Naive thymus-derived CD4-positive, alpha-beta T cell (primary cell): ENCODE measurements around the gene TBX2. TPM values are rescaled to one million over a fixed set of nuclear protein-coding genes. Genes with fewer than 3 reads are reported as not detected.

Experiments
- ATAC-seq: fragments of 150-1000 bp; cut with Tn5 transposase; 2 replicates; pipeline ENCODE4 v1.10.0; 2021; ENCODE audit warnings: mild to moderate bottlenecking, moderate library complexity
- CTCF ChIA-PET: fragments of 350-600 bp; sonication (Branson Sonifier 250); formaldehyde crosslinking; loops from one replicate; lab custom pipeline; 2021; ENCODE audit warnings: antibody characterized with exemption; lab: Charles Lee
- POLR2A ChIA-PET: fragments of 350-600 bp; sonication (Branson Sonifier 250); formaldehyde crosslinking; loops from one replicate; lab custom pipeline; 2021; ENCODE audit warnings: antibody characterized with exemption, inconsistent platforms; lab: Charles Lee
- DNase-seq, 9 donors: peaks; one replicate each; pipeline versions ENCODE4 v3.0.0 to v3.0.0-alpha.2; 2020 to 2022; ENCODE audit warnings: mixed read lengths in 1 of 9
- H3K27ac ChIP-seq: one replicate; pipeline ENCODE4 v1.7.0; 2013; ENCODE audit warnings: mild to moderate bottlenecking, low read depth, low read length, moderate library complexity
- H3K27me3 ChIP-seq, 2 donors: one replicate each; pipeline ENCODE4 v1.7.0; 2013; ENCODE audit warnings: low read length in 2 of 2, mild to moderate bottlenecking in 2 of 2, moderate library complexity in 2 of 2; ENCODE audit not compliant: control insufficient read depth in 2 of 2, insufficient read depth in 2 of 2
- H3K36me3 ChIP-seq, 3 experiments: 1 replicate in 2 of 3; 2 replicates in 1 of 3; pipeline ENCODE4 v1.7.0; 2013; ENCODE audit warnings: low read length in 3 of 3, mild to moderate bottlenecking in 3 of 3, moderate library complexity in 1 of 3; ENCODE audit not compliant: insufficient read depth in 3 of 3, control insufficient read depth in 2 of 3
- H3K4me1 ChIP-seq, 2 donors: one replicate each; pipeline ENCODE4 v1.7.0; 2013; ENCODE audit warnings: low read length in 2 of 2, mild to moderate bottlenecking in 2 of 2, moderate library complexity in 1 of 2; ENCODE audit not compliant: control insufficient read depth in 2 of 2, insufficient read depth in 2 of 2
- H3K4me3 ChIP-seq: 2 replicates; pipeline ENCODE4 v1.7.0; 2013; ENCODE audit warnings: mild to moderate bottlenecking, low read length
- H3K9me3 ChIP-seq, 3 experiments: 1 replicate in 2 of 3; 2 replicates in 1 of 3; pipeline ENCODE4 v1.7.0; 2013; ENCODE audit warnings: low read length in 3 of 3; ENCODE audit not compliant: control insufficient read depth in 2 of 3
- H3K27ac Mint-ChIP-seq, 9 donors: one replicate each; pipeline ENCODE4 v1.8.0; 2020 to 2022; ENCODE audit warnings: mixed read lengths in 9 of 9, mild to moderate bottlenecking in 8 of 9, moderate library complexity in 5 of 9, inconsistent platforms in 2 of 9
- H3K27me3 Mint-ChIP-seq, 5 donors: one replicate each; pipeline ENCODE4 v1.8.0; 2021 to 2022; ENCODE audit warnings: mixed read lengths in 5 of 5, mild to moderate bottlenecking in 1 of 5
- H3K36me3 Mint-ChIP-seq, 5 donors: one replicate each; pipeline ENCODE4 v1.8.0; 2020 to 2022; ENCODE audit warnings: mixed read lengths in 5 of 5, mild to moderate bottlenecking in 3 of 5, inconsistent platforms in 1 of 5
- H3K4me1 Mint-ChIP-seq, 7 donors: one replicate each; pipeline ENCODE4 v1.8.0; 2020 to 2022; ENCODE audit warnings: mixed read lengths in 7 of 7, mild to moderate bottlenecking in 3 of 7, inconsistent platforms in 1 of 7
- H3K4me3 Mint-ChIP-seq, 10 donors: one replicate each; pipeline ENCODE4 v1.8.0; 2020 to 2022; ENCODE audit warnings: mild to moderate bottlenecking in 10 of 10, mixed read lengths in 10 of 10, moderate library complexity in 6 of 10, inconsistent platforms in 2 of 10
- H3K9me3 Mint-ChIP-seq, 11 donors: one replicate each; pipeline ENCODE4 v1.8.0; 2020 to 2022; ENCODE audit warnings: mixed read lengths in 11 of 11, mild to moderate bottlenecking in 4 of 11, inconsistent platforms in 1 of 11, moderate library complexity in 1 of 11
- intact Hi-C, 2 donors: fragments of 100-400 bp; cut with micrococcal nuclease; formaldehyde crosslinking; loops; one replicate each; pipeline ENCODE4 v1.15.1; 2023
- polyA plus RNA-seq, 2 donors: library from polyadenylated mRNA; unstranded; fragments of 300-500 nt; fragmentation: Illumina TruSeq; gene quantifications; one replicate each; pipeline ENCODE4 v1.2.3, GENCODE V29; 2021
- total RNA-seq, 6 experiments: library from RNA in 5 of 6; stranded (reverse) in 5 of 6; gene quantifications; 1 replicate in 5 of 6; 2 replicates in 1 of 6; pipeline ENCODE4 v1.2.3 and lab custom pipeline; 2021 to 2026

TBX2 gene
- total and polyA plus RNA-seq, 7 experiments from 2014 or later = not detected

GRCh38 chr17:61422116-61422799 is 22.6 kb downstream of the TBX2 start:
- Histone ChIP-seq H3K4me1 (no peaks in the 10 kb centered on the region), H3K27me3 (no peaks in the 10 kb centered on the region), H3K4me3 (no peak overlapping the region), H3K27ac (no peak overlapping the region), H3K9me3 (no peaks in the 10 kb centered on the region), H3K36me3 (no peaks in the 10 kb centered on the region)
- Mint-ChIP-seq H3K9me3 (no peaks in the 10 kb centered on the region), H3K4me1 (no peaks in the 10 kb centered on the region), H3K27ac (peak overlapping the region in 1 of 9 donors; percentile 23), H3K4me3 (no peak overlapping the region), H3K27me3 (peaks cover 45 to 73% (median 51%) of the 10 kb centered on the region in 5 donors), H3K36me3 (no peaks in the 10 kb centered on the region)
- no peak for ATAC-seq
- intact Hi-C loops = no loop called here
- ChIA-PET POLR2A (no interaction called here), CTCF (no interaction called here)
- DNase-seq = no peak

GRCh38 chr17:61422869-61423268 is 23.2 kb downstream of the TBX2 start:
- peaks cover 45 to 73% (median 54%) of the 10 kb centered on the region in 5 donors for H3K27me3 Mint-ChIP-seq
- no peaks in the 10 kb centered on the region for H3K4me1 Mint-ChIP-seq
- Histone ChIP-seq H3K36me3 (no peaks in the 10 kb centered on the region), H3K9me3 (no peaks in the 10 kb centered on the region), H3K27ac (no peak overlapping the region), H3K4me3 (no peak overlapping the region), H3K27me3 (no peaks in the 10 kb centered on the region), H3K4me1 (no peaks in the 10 kb centered on the region)
- CTCF ChIA-PET = no interaction called here
- H3K36me3 Mint-ChIP-seq = no peaks in the 10 kb centered on the region
- no peak overlapping the region for H3K27ac Mint-ChIP-seq
- ATAC-seq = no peak
- POLR2A ChIA-PET = no interaction called here
- H3K9me3 Mint-ChIP-seq = no peaks in the 10 kb centered on the region
- DNase-seq = no peak
- intact Hi-C loops = no loop called here
- H3K4me3 Mint-ChIP-seq = no peak overlapping the region

DNA sequence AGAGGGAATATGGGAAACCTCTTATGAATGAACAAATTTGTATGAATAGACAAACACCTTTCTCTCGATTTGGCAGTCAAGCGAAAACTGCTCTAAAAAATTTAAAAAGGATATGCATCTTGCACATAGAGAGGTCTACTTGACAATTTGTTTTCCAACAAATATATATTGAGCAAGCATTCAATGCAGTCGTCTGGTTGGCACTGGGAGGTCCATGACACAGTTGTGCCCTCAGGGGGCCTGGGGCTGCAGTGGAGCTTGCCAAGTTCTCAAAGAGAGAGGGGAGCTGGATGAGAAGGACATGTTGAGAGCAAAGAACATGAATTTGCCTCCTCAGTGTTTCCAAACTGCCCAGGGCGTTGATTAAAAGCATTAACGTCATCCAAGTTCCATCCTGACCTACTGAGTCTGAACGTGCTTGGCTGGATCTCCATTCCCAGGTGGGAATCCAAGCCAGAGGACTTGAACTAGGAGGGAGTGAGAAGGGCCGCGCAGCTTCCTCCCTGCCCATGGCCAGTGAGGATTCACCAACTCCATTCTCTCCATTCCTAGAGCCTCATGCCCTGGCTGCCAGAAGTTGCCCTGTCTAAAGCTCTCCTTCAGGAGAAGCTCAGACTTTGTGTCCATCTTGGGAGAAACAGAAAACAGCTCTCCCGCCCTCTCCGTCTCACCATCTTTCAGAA is 24.5 kb downstream of the TBX2 start:
- H3K9me3 Mint-ChIP-seq = no peaks in the 10 kb centered on the region
- no peaks in the 10 kb centered on the region for H3K36me3 Mint-ChIP-seq
- H3K27me3 ChIP-seq = no peaks in the 10 kb centered on the region
- no peak overlapping the region for H3K4me3 ChIP-seq
- H3K36me3 ChIP-seq = no peaks in the 10 kb centered on the region
- peak overlapping the region in 1 of 9 donors; percentile 36 for H3K27ac Mint-ChIP-seq
- ChIA-PET CTCF (no interaction called here), POLR2A (no interaction called here)
- H3K27me3 Mint-ChIP-seq = peaks cover 39 to 67% (median 52%) of the 10 kb centered on the region in 5 donors
- intact Hi-C loops = no loop called here
- no peak overlapping the region for H3K27ac ChIP-seq
- no peak overlapping the region for H3K4me3 Mint-ChIP-seq
- no peaks in the 10 kb centered on the region for H3K4me1 ChIP-seq
- H3K4me1 Mint-ChIP-seq = no peaks in the 10 kb centered on the region
- ATAC-seq (no peak), DNase-seq (no peak)
- H3K9me3 ChIP-seq = no peaks in the 10 kb centered on the region

GRCh38 chr17:61425682-61426481 is 26.2 kb downstream of the TBX2 start:
- H3K36me3 ChIP-seq = no peaks in the 10 kb centered on the region
- H3K4me1 Mint-ChIP-seq = no peaks in the 10 kb centered on the region
- ChIA-PET CTCF (interaction anchor here (1.5 kb wide), 1 partner anchor 13 kb away, joined by 4 read pairs; no protein-coding TSS in a partner anchor), POLR2A (no interaction called here)
- H3K4me3 ChIP-seq = no peak overlapping the region
- H3K27ac ChIP-seq = no peak overlapping the region
- no peaks in the 10 kb centered on the region for H3K27me3 ChIP-seq
- no peak for ATAC-seq
- H3K4me1 ChIP-seq = no peaks in the 10 kb centered on the region
- no peak overlapping the region for H3K4me3 Mint-ChIP-seq
- intact Hi-C loops = no loop called here
- no peaks in the 10 kb centered on the region for H3K9me3 ChIP-seq
- H3K27ac Mint-ChIP-seq = no peak overlapping the region
- no peaks in the 10 kb centered on the region for H3K36me3 Mint-ChIP-seq
- H3K27me3 Mint-ChIP-seq = peaks cover 26 to 50% (median 42%) of the 10 kb centered on the region in 5 donors
- no peaks in the 10 kb centered on the region for H3K9me3 Mint-ChIP-seq
- no peak for DNase-seq

GRCh38 chr17:61426482-61427304 is 27.1 kb downstream of the TBX2 start:
- peaks cover 23 to 48% (median 37%) of the 10 kb centered on the region in 5 donors for H3K27me3 Mint-ChIP-seq
- H3K9me3 ChIP-seq = no peaks in the 10 kb centered on the region
- ATAC-seq = no peak
- ChIA-PET CTCF (interaction anchor here (1.5 kb wide), 1 partner anchor 14 kb away, joined by 4 read pairs; no protein-coding TSS in a partner anchor), POLR2A (no interaction called here)
- H3K9me3 Mint-ChIP-seq = no peaks in the 10 kb centered on the region
- DNase-seq = no peak
- H3K4me3 ChIP-seq = no peak overlapping the region
- no peak overlapping the region for H3K27ac Mint-ChIP-seq
- intact Hi-C loops = no loop called here
- no peaks in the 10 kb centered on the region for H3K4me1 Mint-ChIP-seq
- H3K27me3 ChIP-seq = no peaks in the 10 kb centered on the region
- no peak overlapping the region for H3K27ac ChIP-seq
- H3K36me3 ChIP-seq = no peaks in the 10 kb centered on the region
- H3K4me3 Mint-ChIP-seq = no peak overlapping the region
- H3K36me3 Mint-ChIP-seq = peaks cover 0 to 1% (median 0%) of the 10 kb centered on the region in 5 donors
- H3K4me1 ChIP-seq = no peaks in the 10 kb centered on the region

DNA sequence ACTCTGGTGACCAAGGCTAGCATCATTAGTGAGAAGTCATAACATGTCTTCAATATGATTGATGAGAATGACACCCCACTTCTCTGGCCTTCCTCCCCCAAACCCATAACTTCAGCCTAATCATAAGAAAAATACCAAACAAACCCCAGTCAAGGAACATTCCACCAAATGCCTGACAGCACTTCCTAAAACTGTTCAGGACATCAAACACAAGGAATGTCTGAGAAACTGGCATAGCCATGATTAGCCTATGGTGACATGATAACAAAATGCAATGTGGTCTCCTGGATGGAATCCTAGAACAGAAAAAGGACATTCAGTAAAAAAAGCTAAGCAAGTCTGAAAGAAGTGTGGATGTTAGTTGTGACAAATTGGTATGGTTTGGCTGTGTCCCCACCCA is 27.9 kb downstream of the TBX2 start:
- CTCF ChIA-PET = no interaction called here
- ATAC-seq (no peak), DNase-seq (no peak)
- Histone ChIP-seq H3K4me3 (no peak overlapping the region), H3K36me3 (no peaks in the 10 kb centered on the region), H3K4me1 (no peaks in the 10 kb centered on the region), H3K27ac (no peak overlapping the region), H3K27me3 (no peaks in the 10 kb centered on the region), H3K9me3 (no peaks in the 10 kb centered on the region)
- no peaks in the 10 kb centered on the region for H3K9me3 Mint-ChIP-seq
- POLR2A ChIA-PET = no interaction called here
- H3K27ac Mint-ChIP-seq = no peak overlapping the region
- H3K4me1 Mint-ChIP-seq = no peaks in the 10 kb centered on the region
- peaks cover 16 to 41% (median 30%) of the 10 kb centered on the region in 5 donors for H3K27me3 Mint-ChIP-seq
- H3K4me3 Mint-ChIP-seq = no peak overlapping the region
- H3K36me3 Mint-ChIP-seq = peaks cover 0 to 5% (median 0%) of the 10 kb centered on the region in 5 donors
- intact Hi-C loops = no loop called here
